ENCODE data around the gene MYO3B. TPM values are rescaled to one million over a fixed set of nuclear protein-coding genes. Genes with fewer than 3 reads are reported as not detected.

MYO3B gene
- total and polyA plus RNA-seq, 2 donors (not counting 3 experiments of a cell fraction or from before 2014, with no cell fraction given), result 0.03 TPM; not detected in 1

DNA sequence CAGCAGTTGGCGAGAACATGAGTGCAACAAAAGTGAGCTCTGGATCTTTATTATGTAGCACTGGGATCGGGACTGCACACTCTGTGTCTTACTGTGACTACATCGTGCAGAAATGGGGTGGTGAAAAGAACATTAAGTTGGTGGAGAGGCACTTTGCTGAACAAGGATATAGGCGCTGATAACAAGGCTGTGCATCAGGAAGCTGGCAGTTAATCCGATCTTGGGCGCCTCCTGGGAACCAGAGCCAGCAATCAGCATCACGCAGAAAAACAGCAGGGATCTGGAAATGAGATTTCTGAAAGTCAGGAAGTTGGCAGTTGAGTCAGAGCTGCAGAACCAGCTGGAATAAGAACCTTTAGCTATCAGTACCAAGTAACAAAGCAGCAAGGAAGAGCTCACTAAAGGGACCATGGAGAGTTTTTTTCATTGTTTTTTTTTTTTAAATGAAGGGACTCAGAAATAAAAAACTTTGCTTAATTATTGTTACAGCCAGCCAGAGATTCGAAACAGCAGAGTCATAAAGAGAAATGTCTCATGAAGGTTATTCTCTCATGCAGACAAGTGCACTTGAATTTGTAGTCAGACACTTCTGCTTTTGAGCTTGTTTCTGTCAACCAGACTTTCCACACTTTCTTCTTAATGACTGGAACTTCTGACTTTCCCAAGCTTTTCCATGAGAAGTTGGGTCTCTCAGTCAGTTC lies 22.8 kb upstream of the MYO3B start:
- H3K36me3 ChIP-seq (ENCODE audit: control insufficient read depth in 2 of 2, extremely low read depth in 1 of 2, insufficient read depth in 2 of 2, low read length in 2 of 2), result no peaks in the 10 kb centered on the region
- H2AFZ ChIP-seq (ENCODE audit: low read depth, low read length), result peak overlapping the region; percentile 93
- DNase-seq (ENCODE audit: low read depth, low spot score) (peak; percentile 95), FAIRE-seq (peak; percentile 98)
- dilution Hi-C loops (cut with MboI; ENCODE audit: extremely low pct_ligation_motif_present, low sequenced_read_pairs), result no loop called here
- no peaks in the 10 kb centered on the region for H3K9me1 ChIP-seq (replicated peaks; ENCODE audit: control insufficient read depth, extremely low read depth, insufficient read depth, low read length)
- H3K27me3 ChIP-seq (ENCODE audit: control insufficient read depth in 2 of 2, insufficient read depth in 2 of 2, low read length in 2 of 2), result no peaks in the 10 kb centered on the region
- H3K9ac ChIP-seq (replicated peaks; ENCODE audit: extremely low read depth, insufficient read depth, low read length), result peak overlapping the region; percentile 50
- ChIA-PET POLR2A (interaction anchor here (1.2 kb wide), 1 partner anchor 82 kb away, joined by 4 read pairs; no protein-coding TSS in a partner anchor), CTCF (interaction anchor here (0.6 to 1.8 kb wide), 23 partner anchors 9 to 224 kb away, joined by 3 to 13 read pairs (median 4); partner anchors contain the start of gene MYO3B)
- H3K9me3 ChIP-seq (replicated peaks; ENCODE audit: control insufficient read depth, insufficient read depth, low read length), result no peaks in the 10 kb centered on the region
- TF ChIP-seq MYC (IDR thresholded peaks at IDR 0.05; ENCODE audit: low read depth, low read length), result no peak
- peak; percentile 27 for TF ChIP-seq POLR2A (IDR thresholded peaks at IDR 0.05; ENCODE audit: low read depth, low read length)
- TF ChIP-seq JUN (IDR thresholded peaks at IDR 0.05; ENCODE audit: borderline replicate concordance, insufficient read depth, insufficient read length, low read depth), result peak; percentile 55
- peak; percentile 82 for TF ChIP-seq GATA2 (IDR thresholded peaks at IDR 0.05; ENCODE audit: insufficient read depth, insufficient read length, low read depth, low read length)
- peak; percentile 79 for TF ChIP-seq FOS (IDR thresholded peaks at IDR 0.05; ENCODE audit: borderline replicate concordance, insufficient read depth, low read length)
- peak; percentile 47 for TF ChIP-seq POLR2AphosphoS5 (IDR thresholded peaks at IDR 0.05; ENCODE audit: insufficient read depth, low read depth, low read length)
- TF ChIP-seq, protein P1, sequence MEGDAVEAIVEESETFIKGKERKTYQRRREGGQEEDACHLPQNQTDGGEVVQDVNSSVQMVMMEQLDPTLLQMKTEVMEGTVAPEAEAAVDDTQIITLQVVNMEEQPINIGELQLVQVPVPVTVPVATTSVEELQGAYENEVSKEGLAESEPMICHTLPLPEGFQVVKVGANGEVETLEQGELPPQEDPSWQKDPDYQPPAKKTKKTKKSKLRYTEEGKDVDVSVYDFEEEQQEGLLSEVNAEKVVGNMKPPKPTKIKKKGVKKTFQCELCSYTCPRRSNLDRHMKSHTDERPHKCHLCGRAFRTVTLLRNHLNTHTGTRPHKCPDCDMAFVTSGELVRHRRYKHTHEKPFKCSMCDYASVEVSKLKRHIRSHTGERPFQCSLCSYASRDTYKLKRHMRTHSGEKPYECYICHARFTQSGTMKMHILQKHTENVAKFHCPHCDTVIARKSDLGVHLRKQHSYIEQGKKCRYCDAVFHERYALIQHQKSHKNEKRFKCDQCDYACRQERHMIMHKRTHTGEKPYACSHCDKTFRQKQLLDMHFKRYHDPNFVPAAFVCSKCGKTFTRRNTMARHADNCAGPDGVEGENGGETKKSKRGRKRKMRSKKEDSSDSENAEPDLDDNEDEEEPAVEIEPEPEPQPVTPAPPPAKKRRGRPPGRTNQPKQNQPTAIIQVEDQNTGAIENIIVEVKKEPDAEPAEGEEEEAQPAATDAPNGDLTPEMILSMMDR (IDR thresholded peaks at IDR 0.05; ENCODE audit: extremely low read depth in 1 of 2, insufficient read depth in 1 of 2, low read depth in 1 of 2, low read length in 2 of 2), result no peak
- peak overlapping the region in 1 of 3 experiments; percentile 8 for H3K4me3 ChIP-seq (replicated peaks in 1 of 3; ENCODE audit: insufficient read depth in 1 of 3, low read depth in 1 of 3, low read length in 3 of 3)
- H4K20me1 ChIP-seq (replicated peaks; ENCODE audit: control insufficient read depth, extremely low read depth, insufficient read depth, low read length), result no peaks in the 10 kb centered on the region
- H3K4me1 ChIP-seq (ENCODE audit: control insufficient read depth, extremely low read depth, insufficient read depth, low read length), result peaks cover 28% of the 10 kb centered on the region
- peak overlapping the region; percentile 69 for H3K27ac ChIP-seq (ENCODE audit: insufficient read depth, low read depth, low read length)
- intact Hi-C loops (cut with micrococcal nuclease), result loop anchor here (5.0 kb wide), 4 partner anchors 58 to 328 kb away; partner anchors contain the start of gene UBR3
- no peaks in the 10 kb centered on the region for H3K79me2 ChIP-seq (ENCODE audit: control insufficient read depth, insufficient read depth, low read length)
- no TSS peak for BruUV-seq (replicated peaks)
- H3K4me2 ChIP-seq (ENCODE audit: insufficient read depth, low read length), result peak overlapping the region; percentile 44
